ENCODE results near the gene FADS6. TPM values are rescaled to one million over a fixed set of nuclear protein-coding genes. Genes with fewer than 3 reads are reported as not detected.

Gene FADS6
- total and polyA plus RNA-seq, 2 donors from 2014 or later = not detected

DNA sequence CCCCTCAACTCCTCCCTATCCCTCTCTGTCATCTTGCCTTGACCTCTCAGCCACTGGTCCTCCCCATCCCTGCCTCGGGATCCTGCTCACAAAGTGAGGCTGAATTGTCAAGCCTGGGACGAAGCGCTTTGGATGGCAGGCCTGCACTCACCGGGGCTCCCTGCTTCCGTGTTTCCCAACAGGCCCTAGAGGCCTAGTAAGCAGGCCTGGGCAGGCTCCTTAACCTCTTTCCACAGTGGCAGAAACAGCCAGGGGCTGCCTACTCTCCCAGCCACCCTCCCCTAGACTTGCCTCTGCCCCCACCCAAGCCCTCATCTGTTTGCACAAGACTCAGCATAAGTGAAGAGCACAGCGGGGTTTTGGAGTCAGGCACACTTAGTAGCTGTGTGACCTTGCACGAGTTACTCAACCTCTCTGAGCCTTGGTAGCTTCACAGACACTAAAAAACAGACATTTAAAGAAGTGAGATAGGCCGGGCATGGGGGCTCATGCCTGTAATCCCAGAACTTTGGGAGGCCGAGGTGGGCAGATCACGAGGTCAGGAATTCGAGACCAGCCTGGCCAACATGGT is 5.0 kb upstream of the FADS6 start:
- intact Hi-C loops (cut with DNase I) = no loop called here
- Histone ChIP-seq H3K27me3 (ENCODE audit: control insufficient read depth, insufficient read depth, low read length) (peaks cover 9% of the 10 kb centered on the region), H3K9me3 (ENCODE audit: control insufficient read depth in 2 of 3, insufficient read depth in 1 of 3, low read length in 3 of 3) (no peaks in the 10 kb centered on the region), H3K4me3 (ENCODE audit: low read length in 3 of 3) (no peak overlapping the region), H3K36me3 (ENCODE audit: control insufficient read depth in 2 of 3, insufficient read depth in 3 of 3, low read length in 3 of 3) (no peaks in the 10 kb centered on the region), H3K9ac (ENCODE audit: low read length in 3 of 3) (no peak overlapping the region), H3K4me1 (ENCODE audit: control insufficient read depth in 2 of 3, insufficient read depth in 2 of 3, low read depth in 1 of 3, low read length in 3 of 3) (no peaks in the 10 kb centered on the region), H3K27ac (ENCODE audit: low read depth in 2 of 2, low read length in 2 of 2) (no peak overlapping the region)
- FAIRE-seq = no peak
- DNase-seq = no peak
- TF ChIP-seq, protein P1, sequence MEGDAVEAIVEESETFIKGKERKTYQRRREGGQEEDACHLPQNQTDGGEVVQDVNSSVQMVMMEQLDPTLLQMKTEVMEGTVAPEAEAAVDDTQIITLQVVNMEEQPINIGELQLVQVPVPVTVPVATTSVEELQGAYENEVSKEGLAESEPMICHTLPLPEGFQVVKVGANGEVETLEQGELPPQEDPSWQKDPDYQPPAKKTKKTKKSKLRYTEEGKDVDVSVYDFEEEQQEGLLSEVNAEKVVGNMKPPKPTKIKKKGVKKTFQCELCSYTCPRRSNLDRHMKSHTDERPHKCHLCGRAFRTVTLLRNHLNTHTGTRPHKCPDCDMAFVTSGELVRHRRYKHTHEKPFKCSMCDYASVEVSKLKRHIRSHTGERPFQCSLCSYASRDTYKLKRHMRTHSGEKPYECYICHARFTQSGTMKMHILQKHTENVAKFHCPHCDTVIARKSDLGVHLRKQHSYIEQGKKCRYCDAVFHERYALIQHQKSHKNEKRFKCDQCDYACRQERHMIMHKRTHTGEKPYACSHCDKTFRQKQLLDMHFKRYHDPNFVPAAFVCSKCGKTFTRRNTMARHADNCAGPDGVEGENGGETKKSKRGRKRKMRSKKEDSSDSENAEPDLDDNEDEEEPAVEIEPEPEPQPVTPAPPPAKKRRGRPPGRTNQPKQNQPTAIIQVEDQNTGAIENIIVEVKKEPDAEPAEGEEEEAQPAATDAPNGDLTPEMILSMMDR (IDR thresholded peaks at IDR 0.05; ENCODE audit: borderline replicate concordance, extremely low read depth, insufficient read depth) = no peak

GRCh38 chr17:74893936-74894671 is 671 bp upstream of the FADS6 start:
- H3K9me3 ChIP-seq (ENCODE audit: control insufficient read depth in 2 of 3, insufficient read depth in 1 of 3, low read length in 3 of 3) = no peaks in the 10 kb centered on the region
- H3K9ac ChIP-seq (ENCODE audit: low read length in 3 of 3) = no peak overlapping the region
- peak overlapping the region in 1 of 3 donors; percentile 25 for H3K4me3 ChIP-seq (ENCODE audit: low read length in 3 of 3)
- DNase-seq = no peak
- FAIRE-seq = no peak
- no peaks in the 10 kb centered on the region for H3K36me3 ChIP-seq (ENCODE audit: control insufficient read depth in 2 of 3, insufficient read depth in 3 of 3, low read length in 3 of 3)
- no peaks in the 10 kb centered on the region for H3K4me1 ChIP-seq (ENCODE audit: control insufficient read depth in 2 of 3, insufficient read depth in 2 of 3, low read depth in 1 of 3, low read length in 3 of 3)
- TF ChIP-seq, protein P1 (IDR thresholded peaks at IDR 0.05; ENCODE audit: borderline replicate concordance, extremely low read depth, insufficient read depth) = no peak
- peaks cover 9% of the 10 kb centered on the region for H3K27me3 ChIP-seq (ENCODE audit: control insufficient read depth, insufficient read depth, low read length)
- intact Hi-C loops (cut with DNase I) = no loop called here
- no peak overlapping the region for H3K27ac ChIP-seq (ENCODE audit: low read depth in 2 of 2, low read length in 2 of 2)

DNA sequence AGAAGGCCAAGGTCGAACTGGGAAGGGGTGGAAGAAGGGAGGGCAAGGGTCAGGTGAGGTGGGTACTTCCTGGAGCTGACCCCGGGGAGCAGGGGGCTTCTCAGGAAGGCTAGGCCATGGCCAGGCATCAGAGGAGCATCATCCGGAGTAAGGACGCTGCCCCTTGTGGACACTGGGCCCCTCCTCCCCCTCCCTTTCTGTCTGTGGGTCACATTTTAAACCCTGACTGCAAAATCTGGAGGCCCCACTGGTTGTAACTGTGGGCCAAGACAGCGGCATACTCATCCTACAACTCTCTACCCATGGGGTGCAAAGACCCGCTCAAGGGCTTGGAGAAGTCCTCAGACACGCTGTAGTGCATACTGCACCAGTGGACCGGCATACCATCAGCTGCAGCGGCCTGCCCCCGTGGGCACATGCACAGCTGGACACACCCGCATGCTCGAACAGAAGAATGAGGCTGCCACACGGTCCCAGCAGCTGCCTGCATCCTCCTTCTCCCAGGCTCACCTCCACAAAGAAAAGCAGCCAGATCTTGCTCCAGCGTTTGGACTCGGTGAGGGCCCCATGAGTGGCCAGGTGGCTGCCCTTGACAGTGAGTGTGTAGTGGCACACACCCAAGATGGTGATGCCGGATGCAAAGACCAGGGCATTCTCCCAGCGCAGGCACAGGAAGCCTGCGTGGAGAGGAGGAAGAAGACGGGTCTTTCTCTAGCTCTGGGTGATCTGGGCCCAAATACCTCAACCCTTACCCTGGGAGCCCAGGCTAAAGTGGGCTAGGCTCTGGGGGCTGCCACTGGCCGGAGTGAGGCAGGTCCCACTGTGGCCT is 1.2 kb downstream of the FADS6 start:
- TF ChIP-seq, protein P1 (IDR thresholded peaks at IDR 0.05; ENCODE audit: borderline replicate concordance, extremely low read depth, insufficient read depth) = no peak
- intact Hi-C loops (cut with DNase I) = no loop called here
- Histone ChIP-seq H3K9me3 (ENCODE audit: control insufficient read depth in 2 of 3, insufficient read depth in 1 of 3, low read length in 3 of 3) (no peaks in the 10 kb centered on the region), H3K4me3 (ENCODE audit: low read length in 3 of 3) (no peak overlapping the region), H3K9ac (ENCODE audit: low read length in 3 of 3) (no peak overlapping the region), H3K4me1 (ENCODE audit: control insufficient read depth in 2 of 3, insufficient read depth in 2 of 3, low read depth in 1 of 3, low read length in 3 of 3) (no peaks in the 10 kb centered on the region), H3K36me3 (ENCODE audit: control insufficient read depth in 2 of 3, insufficient read depth in 3 of 3, low read length in 3 of 3) (no peaks in the 10 kb centered on the region), H3K27ac (ENCODE audit: low read depth in 2 of 2, low read length in 2 of 2) (no peak overlapping the region), H3K27me3 (ENCODE audit: control insufficient read depth, insufficient read depth, low read length) (peaks cover 9% of the 10 kb centered on the region)
- no peak for FAIRE-seq
- DNase-seq = no peak

Measured in kidney (tissue), 14 donors.